SK-N-SH (cell line): ENCODE data around the gene SLIT2. TPM values are rescaled to one million over a fixed set of nuclear protein-coding genes. Genes with fewer than 3 reads are reported as not detected.

Source experiments
- CTCF ChIA-PET: fragments of 300-600, 350-600 bp; formaldehyde crosslinking; extraction: SDS; loops from one replicate; lab custom pipeline; 2021; lab: Yijun Ruan, JAX
- POLR2A ChIA-PET: fragments of 350-600 bp; sonication (Branson Sonifier 250); formaldehyde crosslinking; extraction: SDS; loops from one replicate; lab custom pipeline; 2020; ENCODE audit warnings: antibody characterized with exemption, inconsistent platforms; lab: Yijun Ruan, JAX
- DNase-seq: peaks from one replicate; pipeline ENCODE4 v3.0.0; 2012
- H2AFZ ChIP-seq: fragments of 200-600 bp; sonication (generic); 2 replicates; pipeline ENCODE4 v1.8.1; 2016; ENCODE audit warnings: antibody characterized with exemption, mild to moderate bottlenecking, low read depth
- H3F3A ChIP-seq: fragments of 200-600 bp; sonication (generic); replicated peaks from 2 replicates; pipeline ENCODE3; 2016; ENCODE audit warnings: antibody characterized with exemption, mild to moderate bottlenecking; ENCODE audit not compliant: insufficient read depth
- H3K27ac ChIP-seq, 2 experiments: fragments of 200-500 bp in 1 of 2; fragments of 200-600 bp in 1 of 2; sonication (Bioruptor generic) in 1 of 2; sonication (generic), shearing (Covaris generic) in 1 of 2; 2 replicates each; pipeline versions ENCODE4 v1.5.1 to v1.6.1; 2014 to 2016; ENCODE audit warnings: low read depth in 2 of 2, inconsistent platforms in 1 of 2, low read length in 1 of 2, mild to moderate bottlenecking in 1 of 2, mixed read lengths in 1 of 2
- H3K27me3 ChIP-seq: fragments of 200-600 bp; sonication (generic), shearing (Covaris generic); 2 replicates; pipeline ENCODE4 v1.6.1; 2016; ENCODE audit warnings: mixed run types; ENCODE audit not compliant: insufficient read depth
- H3K36me3 ChIP-seq, 2 experiments: fragments of 200-500 bp in 1 of 2; fragments of 200-600 bp in 1 of 2; sonication (Bioruptor generic) in 1 of 2; sonication (generic) in 1 of 2; replicated peaks in 1 of 2; 2 replicates each; pipeline versions ENCODE3 to v1.5.1; 2014 to 2016; ENCODE audit warnings: low read length in 1 of 2, mild to moderate bottlenecking in 1 of 2; ENCODE audit not compliant: insufficient read depth in 2 of 2, control insufficient read depth in 1 of 2
- H3K4me1 ChIP-seq, 2 experiments: fragments of 200-500 bp in 1 of 2; fragments of 200-600 bp in 1 of 2; sonication (Bioruptor generic) in 1 of 2; sonication (generic), shearing (Covaris generic) in 1 of 2; 2 replicates each; pipeline versions ENCODE4 v1.5.1 to v1.6.1; 2014 to 2016; ENCODE audit warnings: low read depth in 1 of 2, low read length in 1 of 2, mixed run types in 1 of 2; ENCODE audit not compliant: insufficient read depth in 2 of 2, control insufficient read depth in 1 of 2
- H3K4me2 ChIP-seq: fragments of 200-600 bp; sonication (generic), shearing (Covaris generic); 2 replicates; pipeline ENCODE4 v1.6.1; 2017; ENCODE audit warnings: mixed run types
- H3K4me3 ChIP-seq, 2 experiments: fragments of 200-500 bp in 1 of 2; fragments of 200-600 bp in 1 of 2; sonication (Bioruptor generic) in 1 of 2; sonication (generic), shearing (Covaris generic) in 1 of 2; 2 replicates each; pipeline versions ENCODE4 v1.5.1 to v1.8.1; 2014 to 2016; ENCODE audit warnings: low read depth in 2 of 2, inconsistent platforms in 1 of 2, low read length in 1 of 2, mild to moderate bottlenecking in 1 of 2, mixed read lengths in 1 of 2, moderate library complexity in 1 of 2
- H3K79me2 ChIP-seq: fragments of 200-600 bp; sonication (generic); 2 replicates; pipeline ENCODE4 v1.8.1; 2017; ENCODE audit warnings: mild to moderate bottlenecking; ENCODE audit not compliant: insufficient read depth
- H3K9ac ChIP-seq: fragments of 200-600 bp; sonication (generic); 2 replicates; pipeline ENCODE4 v1.6.1; 2017; ENCODE audit warnings: mixed run types
- H3K9me2 ChIP-seq: fragments of 200-600 bp; sonication (generic); 2 replicates; pipeline ENCODE4 v1.6.1; 2017; ENCODE audit warnings: mixed run types
- H3K9me3 ChIP-seq: fragments of 200-600 bp; sonication (generic); 2 replicates; pipeline ENCODE4 v1.6.1; 2017; ENCODE audit warnings: mixed run types, mild to moderate bottlenecking, moderate library complexity
- H4K20me1 ChIP-seq: fragments of 200-600 bp; sonication (generic); 2 replicates; pipeline ENCODE4 v1.6.1; 2017; ENCODE audit warnings: mild to moderate bottlenecking, mixed run types; ENCODE audit not compliant: insufficient read depth
- CHD2 ChIP-seq: fragments of 150-350 bp; IDR thresholded peaks from 2 replicates; pipeline ENCODE4 v1.6.1; 2018; ENCODE audit warnings: low read length; ENCODE audit not compliant: partially characterized antibody
- EP300 ChIP-seq, 2 experiments: IDR thresholded peaks; 2 replicates each; pipeline versions ENCODE4 v1.4.0 to v1.6.1; 2012; ENCODE audit warnings: borderline replicate concordance in 1 of 2, low read depth in 1 of 2, low read length in 1 of 2
- EZH2phosphoT487 ChIP-seq: fragments of 200-600 bp; sonication (generic); IDR thresholded peaks from 2 replicates; pipeline ENCODE4 v1.6.1; 2017; ENCODE audit warnings: low read depth, mixed run types, mild to moderate bottlenecking, antibody characterized with exemption, moderate library complexity, borderline replicate concordance
- FOXJ3 ChIP-seq: sonication (generic); formaldehyde crosslinking; IDR thresholded peaks from 2 replicates; pipeline ENCODE4 v1.5.1; 2020; ENCODE audit warnings: mild to moderate bottlenecking, missing genetic modification reagents
- FOXM1 ChIP-seq: IDR thresholded peaks from 2 replicates; pipeline ENCODE4 v1.4.0; 2012; ENCODE audit warnings: low read depth, mild to moderate bottlenecking
- GATA2 ChIP-seq: sonication (generic); formaldehyde crosslinking; IDR thresholded peaks from 2 replicates; pipeline ENCODE4 v1.5.0; 2020; ENCODE audit warnings: mild to moderate bottlenecking, missing genetic modification reagents
- IRF3 ChIP-seq: fragments of 150-350 bp; IDR thresholded peaks from 2 replicates; pipeline ENCODE4 v1.6.1; 2016; ENCODE audit warnings: mild to moderate bottlenecking, low read depth, low read length
- JUND ChIP-seq: IDR thresholded peaks from 2 replicates; pipeline ENCODE4 v1.4.0; 2012
- MEF2A ChIP-seq: IDR thresholded peaks from 2 replicates; pipeline ENCODE4 v1.4.0; 2012; ENCODE audit warnings: low read depth, borderline replicate concordance
- NFIC ChIP-seq: IDR thresholded peaks from 2 replicates; pipeline ENCODE4 v1.4.0; 2012; ENCODE audit warnings: borderline replicate concordance
- NRF1 ChIP-seq: IDR thresholded peaks from 2 replicates; pipeline ENCODE4 v1.6.1; 2012; ENCODE audit warnings: low read depth, mild to moderate bottlenecking, low read length
- RAD21 ChIP-seq: IDR thresholded peaks from 2 replicates; pipeline ENCODE4 v1.6.1; 2012; ENCODE audit warnings: mild to moderate bottlenecking, low read length
- RFX5 ChIP-seq: IDR thresholded peaks from 2 replicates; pipeline ENCODE4 v1.6.1; 2012; ENCODE audit warnings: mild to moderate bottlenecking, improper control_type of control experiment, low read length
- RXRA ChIP-seq: IDR thresholded peaks from 2 replicates; pipeline ENCODE4 v1.4.0; 2012; ENCODE audit warnings: low read depth, mild to moderate bottlenecking, borderline replicate concordance
- SIN3A ChIP-seq: IDR thresholded peaks from 2 replicates; pipeline ENCODE4 v1.6.1; 2012; ENCODE audit warnings: low read depth, mild to moderate bottlenecking, low read length, moderate library complexity, borderline replicate concordance
- SMC3 ChIP-seq: IDR thresholded peaks from 2 replicates; pipeline ENCODE4 v1.6.1; 2012; ENCODE audit warnings: low read depth, low read length, improper control_type of control experiment
- TCF12 ChIP-seq: IDR thresholded peaks from 2 replicates; pipeline ENCODE4 v1.4.0; 2012
- TEAD4 ChIP-seq: IDR thresholded peaks from 2 replicates; pipeline ENCODE4 v1.4.0; 2012; ENCODE audit warnings: mild to moderate bottlenecking, borderline replicate concordance; ENCODE audit not compliant: insufficient read depth
- USF2 ChIP-seq: fragments of 150-350 bp; IDR thresholded peaks from 2 replicates; pipeline ENCODE4 v1.6.1; 2017; ENCODE audit warnings: antibody characterized with exemption, low read length, low read depth, borderline replicate concordance
- WGBS: methylation state at CpG from one replicate; pipeline ENCODE4 v1.1.6; 2017; ENCODE audit warnings: low lambda C conversion rate; 5-methylcytosine and 5-hydroxymethylcytosine counted together
- polyA plus RNA-seq, 3 experiments: library from polyadenylated mRNA; depleted of rRNA; stranded (reverse); fragments of >200 nt; gene quantifications; 2 replicates each; pipeline ENCODE4 v1.2.3, GENCODE V29; 2012
- TF ChIP-seq, protein P1 (sequence below): IDR thresholded peaks from 2 replicates; pipeline ENCODE4 v1.4.0; 2012; ENCODE audit warnings: low read depth, borderline replicate concordance

Gene SLIT2
- polyA plus RNA-seq, 1 of the 3 experiments (the other 2 are of a cell fraction), result 68.7 TPM

DNA sequence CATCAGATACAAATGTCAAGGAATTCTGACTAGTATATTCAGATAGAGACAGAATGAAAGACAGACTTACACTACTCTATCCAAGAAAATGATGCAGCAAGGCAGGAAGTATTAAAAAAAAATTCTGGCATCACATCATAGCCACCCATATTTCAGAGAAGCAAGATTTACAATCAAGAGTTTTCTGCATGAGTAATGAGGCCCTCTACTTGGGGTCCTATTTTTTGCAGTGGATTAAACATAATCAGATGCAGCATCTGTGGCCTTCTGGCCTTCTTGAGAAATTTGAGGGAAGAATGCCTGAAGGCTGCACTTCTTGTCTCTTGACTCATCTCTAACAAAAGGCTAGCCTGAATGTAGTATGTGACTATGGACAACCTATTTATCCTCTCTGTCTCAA, 48.2 kb upstream of the SLIT2 start (continued):
- TF ChIP-seq, protein P1, sequence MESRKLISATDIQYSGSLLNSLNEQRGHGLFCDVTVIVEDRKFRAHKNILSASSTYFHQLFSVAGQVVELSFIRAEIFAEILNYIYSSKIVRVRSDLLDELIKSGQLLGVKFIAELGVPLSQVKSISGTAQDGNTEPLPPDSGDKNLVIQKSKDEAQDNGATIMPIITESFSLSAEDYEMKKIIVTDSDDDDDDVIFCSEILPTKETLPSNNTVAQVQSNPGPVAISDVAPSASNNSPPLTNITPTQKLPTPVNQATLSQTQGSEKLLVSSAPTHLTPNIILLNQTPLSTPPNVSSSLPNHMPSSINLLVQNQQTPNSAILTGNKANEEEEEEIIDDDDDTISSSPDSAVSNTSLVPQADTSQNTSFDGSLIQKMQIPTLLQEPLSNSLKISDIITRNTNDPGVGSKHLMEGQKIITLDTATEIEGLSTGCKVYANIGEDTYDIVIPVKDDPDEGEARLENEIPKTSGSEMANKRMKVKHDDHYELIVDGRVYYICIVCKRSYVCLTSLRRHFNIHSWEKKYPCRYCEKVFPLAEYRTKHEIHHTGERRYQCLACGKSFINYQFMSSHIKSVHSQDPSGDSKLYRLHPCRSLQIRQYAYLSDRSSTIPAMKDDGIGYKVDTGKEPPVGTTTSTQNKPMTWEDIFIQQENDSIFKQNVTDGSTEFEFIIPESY, result peak; percentile 79
- TF ChIP-seq EP300 (IDR thresholded peaks at IDR 0.05; ENCODE audit: borderline replicate concordance in 1 of 2, low read depth in 1 of 2, low read length in 1 of 2) (peak; percentile 76 to 99), FOXJ3 (no peak), RFX5 (no peak), TCF12 (peak; percentile 99), TEAD4 (peak; percentile 98), NRF1 (no peak), JUND (peak; percentile 97), FOXM1 (peak; percentile 98), MEF2A (peak; percentile 90; the same call in 1 of the 2 replicates), RAD21 (no peak), EZH2phosphoT487 (no peak)

DNA sequence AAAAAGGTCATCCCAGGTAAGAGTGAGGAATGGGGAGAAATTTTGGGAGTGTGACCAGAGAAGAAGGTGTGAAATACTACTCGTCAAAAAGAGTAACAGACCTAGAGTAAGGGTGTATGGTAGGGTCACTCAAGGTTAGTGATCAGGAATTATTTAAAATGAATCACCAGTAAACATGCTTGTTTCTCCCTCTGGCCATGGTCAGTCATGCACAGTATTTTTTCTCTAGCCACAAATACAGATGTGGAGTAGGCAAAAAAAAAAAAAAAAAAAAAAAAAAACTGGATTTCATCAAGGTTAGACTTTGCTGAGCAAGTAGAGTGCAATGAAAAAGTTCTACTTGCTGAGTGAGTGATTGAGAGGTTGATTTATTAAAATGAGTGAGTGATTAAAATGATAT, 34.2 kb upstream of the SLIT2 start:
- Histone ChIP-seq H3K79me2 (no peaks in the 10 kb centered on the region), H4K20me1 (no peaks in the 10 kb centered on the region), H3K27me3 (no peaks in the 10 kb centered on the region), H2AFZ (no peak overlapping the region)
- ChIA-PET POLR2A (no interaction called here), CTCF (no interaction called here)
- WGBS, result 71% methylated on average over 1 of the region's 1 CpG
- TF ChIP-seq EP300 (IDR thresholded peaks at IDR 0.05; ENCODE audit: borderline replicate concordance in 1 of 2, low read depth in 1 of 2, low read length in 1 of 2), result no peak
- no peak for TF ChIP-seq SMC3
- TF ChIP-seq, protein P1, result no peak
- TF ChIP-seq GATA2, result no peak
- no peak for TF ChIP-seq RXRA
- TF ChIP-seq IRF3, result no peak
- TF ChIP-seq RAD21, result no peak
- no peak for TF ChIP-seq NFIC
- TF ChIP-seq NRF1, result no peak
- no peak for TF ChIP-seq RFX5
- no peak for TF ChIP-seq JUND
- TF ChIP-seq SIN3A, result no peak
- TF ChIP-seq CHD2, result no peak
- no peak for TF ChIP-seq USF2
- TF ChIP-seq, all 33 proteins: peak for 0
- Histone ChIP-seq H3K36me3 (no peaks in the 10 kb centered on the region), H3K27ac (no peak overlapping the region), H3K4me1 (no peaks in the 10 kb centered on the region), H3F3A (no peaks in the 10 kb centered on the region), H3K4me2 (no peak overlapping the region), H3K9me3 (no peaks in the 10 kb centered on the region), H3K9me2 (no peaks in the 10 kb centered on the region), H3K4me3 (no peak overlapping the region), H3K9ac (no peak overlapping the region)
- no peak for DNase-seq
